HepG2 (cell line): ENCODE measurements around the gene HDAC4. TPM values are rescaled to one million over a fixed set of nuclear protein-coding genes. Genes with fewer than 3 reads are reported as not detected.

ENCODE experiments used
- CENPT ChIP-seq: sonication (generic); formaldehyde crosslinking; IDR thresholded peaks from 2 replicates; pipeline ENCODE4 v1.8.0; 2022; ENCODE audit warnings: low read depth, mild to moderate bottlenecking, moderate library complexity, missing genetic modification reagents
- HMG20B ChIP-seq: conservative IDR thresholded peaks from 2 replicates; pipeline ENCODE4 v1.6.1; 2016; ENCODE audit warnings: missing genetic modification reagents, missing compliant biosample characterization
- NFATC3 ChIP-seq: sonication (generic); formaldehyde crosslinking; IDR thresholded peaks from 2 replicates; pipeline ENCODE4 v1.5.1; 2020; ENCODE audit warnings: mild to moderate bottlenecking, missing genetic modification reagents
- NFE2L1 ChIP-seq: sonication (generic); formaldehyde crosslinking; IDR thresholded peaks from 2 replicates; pipeline ENCODE4 v1.4.0; 2020; ENCODE audit warnings: missing genetic modification reagents, mild to moderate bottlenecking, borderline replicate concordance
- POLR2AphosphoS2 ChIP-seq: IDR thresholded peaks from 2 replicates; pipeline ENCODE4 v1.6.1; 2011; ENCODE audit warnings: low read depth, low read length, improper control_type of control experiment
- SMARCC2 ChIP-seq: fragments of 450-650 bp; IDR thresholded peaks from 2 replicates; pipeline ENCODE4 v1.6.1; 2017; ENCODE audit warnings: antibody characterized with exemption, mild to moderate bottlenecking
- SMYD3 ChIP-seq: sonication (generic); formaldehyde crosslinking; IDR thresholded peaks from 2 replicates; pipeline ENCODE4 v1.8.1; 2023; ENCODE audit warnings: mild to moderate bottlenecking, missing genetic modification reagents
- ZBTB14 ChIP-seq: sonication (generic); formaldehyde crosslinking; IDR thresholded peaks from 2 replicates; pipeline ENCODE4 v1.4.0; 2020; ENCODE audit warnings: missing genetic modification reagents
- ZBTB34 ChIP-seq: sonication (generic); formaldehyde crosslinking; IDR thresholded peaks from 2 replicates; pipeline ENCODE4 v1.8.0; 2022; ENCODE audit warnings: mild to moderate bottlenecking, missing genetic modification reagents
- ZNF274 ChIP-seq: sonication (generic); formaldehyde crosslinking; IDR thresholded peaks from 2 replicates; pipeline ENCODE4 v1.5.1; 2020; ENCODE audit warnings: mild to moderate bottlenecking, missing genetic modification reagents
- ZNF317 ChIP-seq: sonication (generic); formaldehyde crosslinking; IDR thresholded peaks from 2 replicates; pipeline ENCODE4 v1.5.0; 2020; ENCODE audit warnings: mild to moderate bottlenecking, missing genetic modification reagents
- ZNF33A ChIP-seq: sonication (generic); formaldehyde crosslinking; IDR thresholded peaks from 2 replicates; pipeline ENCODE4 v1.5.1; 2020; ENCODE audit warnings: missing genetic modification reagents, mild to moderate bottlenecking, moderate library complexity, borderline replicate concordance
- ZNF362 ChIP-seq: sonication (generic); formaldehyde crosslinking; IDR thresholded peaks from 2 replicates; pipeline ENCODE4 v1.4.0; 2020; ENCODE audit warnings: missing genetic modification reagents, mild to moderate bottlenecking, borderline replicate concordance
- ZNF407 ChIP-seq: sonication (generic); formaldehyde crosslinking; IDR thresholded peaks from one replicate; pipeline ENCODE4 v1.5.1; 2020; ENCODE audit warnings: mild to moderate bottlenecking, missing genetic modification reagents; ENCODE audit errors: not compliant biosample characterization
- ZNF749 ChIP-seq: sonication (generic); formaldehyde crosslinking; IDR thresholded peaks from 2 replicates; pipeline ENCODE4 v1.8.0; 2022; ENCODE audit warnings: mild to moderate bottlenecking, missing genetic modification reagents, moderate library complexity, borderline replicate concordance
- ZNF772 ChIP-seq: sonication (generic); formaldehyde crosslinking; IDR thresholded peaks from 2 replicates; pipeline ENCODE4 v1.5.0; 2020; ENCODE audit warnings: mild to moderate bottlenecking, missing genetic modification reagents
- ZNF773 ChIP-seq: sonication (generic); formaldehyde crosslinking; IDR thresholded peaks from 2 replicates; pipeline ENCODE4 v1.4.0; 2020; ENCODE audit warnings: missing genetic modification reagents, borderline replicate concordance
- polyA plus RNA-seq, 8 experiments: library from polyadenylated mRNA; depleted of rRNA in 3 of 8; stranded (reverse) in 7 of 8; unstranded in 1 of 8; fragments of >200 nt; fragmentation: Illumina TruSeq in 4 of 8; extraction: Trizol in 4 of 8; gene quantifications; 2 replicates each; pipeline versions ENCODE4 v1.2.1 to v1.2.3, GENCODE V29; 2011 to 2016; ENCODE audit warnings: low read depth in 4 of 8, missing spikeins in 1 of 8, mixed read lengths in 1 of 8; ENCODE audit not compliant: insufficient read depth in 1 of 8
- total RNA-seq, 5 experiments: library from RNA; depleted of rRNA; stranded (reverse); fragments of >200 nt; fragmentation: Illumina TruSeq; extraction: Trizol; gene quantifications; 2 replicates each; pipeline ENCODE4 v1.2.3, GENCODE V29; 2016; ENCODE audit warnings: low read depth in 1 of 5

HDAC4 gene
- total and polyA plus RNA-seq, 2 of the 13 experiments (the other 11 are each of a cell fraction or from before 2014, with no cell fraction given): 10.1 to 11.5 TPM

- TF ChIP-seq ZNF772 (peak; percentile 45; the same call in 1 of the 2 replicates), NFATC3 (CRISPR knock-in tag) (no peak), NFE2L1 (no peak), ZNF33A (CRISPR knock-in tag) (no peak), POLR2AphosphoS2 (no peak), ZNF274 (CRISPR knock-in tag) (no peak), CENPT (no peak), ZNF407 (CRISPR knock-in tag) (no peak), ZBTB34 (CRISPR knock-in tag) (no peak), ZNF362 (peak; percentile 7; the same call in 1 of the 2 replicates), ZBTB14 (CRISPR knock-in tag) (no peak), HMG20B (CRISPR knock-in tag) (no peak), SMYD3 (CRISPR knock-in tag) (no peak), SMARCC2 (no peak), ZNF773 (no peak), ZNF317 (CRISPR knock-in tag) (no peak), ZNF749 (CRISPR knock-in tag) (no peak)
Measured at GRCh38 chr2:239297142-239298004, 103.4 kb downstream of the HDAC4 start (continued).
